GM13977 (cell line): Measurements from ENCODE around the gene KTN1.

Experiments
- DNase-seq: peaks from one replicate; pipeline ENCODE4 v3.0.0; 2012; ENCODE audit warnings: low spot score
- in situ Hi-C: fragments of 300-500 bp; cut with MboI; formaldehyde crosslinking; loops from one replicate; pipeline ENCODE4 v1.12.0; 2022; ENCODE audit warnings: low sequenced_read_pairs, low pct_unique_long_range_greater_than_20kb, mixed read lengths, inconsistent platforms; ENCODE audit not compliant: unreplicated experiment
- TF ChIP-seq, protein P1 (sequence below): IDR thresholded peaks from 2 replicates; pipeline ENCODE4 v1.5.1; 2012; ENCODE audit warnings: mild to moderate bottlenecking, control low read depth; ENCODE audit not compliant: insufficient read depth; ENCODE audit errors: extremely low read depth, missing control alignments

KTN1 gene

DNA sequence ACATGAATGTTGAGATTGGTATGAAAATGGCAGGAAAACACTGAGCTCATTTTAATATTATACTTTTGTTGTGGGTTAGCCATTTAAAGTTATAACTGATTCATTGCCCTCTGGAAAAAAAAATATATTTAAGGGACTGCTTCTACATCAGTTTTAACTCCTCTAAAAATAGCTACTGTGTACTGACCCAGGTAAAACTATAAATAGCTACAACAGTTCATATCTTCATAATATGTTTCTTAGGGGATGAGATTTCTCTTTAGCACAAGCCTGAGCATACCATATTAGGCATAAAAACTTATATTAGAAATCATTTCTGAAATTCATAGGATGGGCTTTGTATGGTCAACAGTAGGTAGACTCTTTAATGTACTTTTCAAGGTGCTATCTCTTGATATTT is 81.0 kb downstream of the KTN1 start:
- no peak for DNase-seq
- TF ChIP-seq, protein P1, sequence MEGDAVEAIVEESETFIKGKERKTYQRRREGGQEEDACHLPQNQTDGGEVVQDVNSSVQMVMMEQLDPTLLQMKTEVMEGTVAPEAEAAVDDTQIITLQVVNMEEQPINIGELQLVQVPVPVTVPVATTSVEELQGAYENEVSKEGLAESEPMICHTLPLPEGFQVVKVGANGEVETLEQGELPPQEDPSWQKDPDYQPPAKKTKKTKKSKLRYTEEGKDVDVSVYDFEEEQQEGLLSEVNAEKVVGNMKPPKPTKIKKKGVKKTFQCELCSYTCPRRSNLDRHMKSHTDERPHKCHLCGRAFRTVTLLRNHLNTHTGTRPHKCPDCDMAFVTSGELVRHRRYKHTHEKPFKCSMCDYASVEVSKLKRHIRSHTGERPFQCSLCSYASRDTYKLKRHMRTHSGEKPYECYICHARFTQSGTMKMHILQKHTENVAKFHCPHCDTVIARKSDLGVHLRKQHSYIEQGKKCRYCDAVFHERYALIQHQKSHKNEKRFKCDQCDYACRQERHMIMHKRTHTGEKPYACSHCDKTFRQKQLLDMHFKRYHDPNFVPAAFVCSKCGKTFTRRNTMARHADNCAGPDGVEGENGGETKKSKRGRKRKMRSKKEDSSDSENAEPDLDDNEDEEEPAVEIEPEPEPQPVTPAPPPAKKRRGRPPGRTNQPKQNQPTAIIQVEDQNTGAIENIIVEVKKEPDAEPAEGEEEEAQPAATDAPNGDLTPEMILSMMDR, result no peak
- in situ Hi-C loops, result no loop called here

- DNase-seq, result no peak
These were observed 82.7 kb downstream of the KTN1 start for GRCh38 chr14:55662752-55663151.

GRCh38 chr14:55665067-55665675 is 85.2 kb downstream of the KTN1 start:
- TF ChIP-seq, protein P1, result no peak
- in situ Hi-C loops, result no loop called here
- DNase-seq, result no peak

More at GRCh38 chr14:55662752-55663151, 82.7 kb downstream of the KTN1 start:
- TF ChIP-seq, protein P1, result no peak
- in situ Hi-C loops, result no loop called here

DNA sequence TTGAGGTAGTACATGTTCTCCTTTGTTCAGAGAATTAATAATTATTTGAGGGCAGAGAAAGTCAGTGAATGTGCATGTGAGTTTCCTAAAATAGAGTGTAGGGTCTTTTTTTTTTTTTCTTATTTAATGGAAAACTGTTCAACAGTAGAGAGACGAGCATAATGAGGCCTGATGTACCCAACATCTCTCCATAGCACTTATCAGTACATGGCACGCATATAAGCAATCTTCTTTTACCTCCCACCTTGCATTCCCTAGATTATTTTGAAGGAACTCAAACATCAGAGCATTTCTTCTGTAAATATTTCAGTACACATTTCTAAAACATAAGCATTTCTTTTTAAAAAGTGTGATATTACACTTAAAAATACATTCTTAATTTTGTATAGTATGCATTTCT is 87.8 kb downstream of the KTN1 start:
- DNase-seq, result no peak
- in situ Hi-C loops, result no loop called here
- TF ChIP-seq, protein P1, result no peak

GRCh38 chr14:55671641-55672040 is 91.6 kb downstream of the KTN1 start:
- in situ Hi-C loops, result no loop called here
- DNase-seq, result no peak
- TF ChIP-seq, protein P1, result no peak

- TF ChIP-seq, protein P1, result no peak
- DNase-seq, result no peak
- in situ Hi-C loops, result no loop called here
These were observed 93.0 kb downstream of the KTN1 start for GRCh38 chr14:55673048-55673447.
